SIG-M5 treated with dmso at 0.1 percent for 504 hours (cell line): Measurements from ENCODE around the gene COL21A1.
"Not testable (repeated sequence)": the region's sequence is repeated elsewhere in the genome, so short reads cannot be mapped to it uniquely, and the experiment has no call there.

Source experiments
- DNase-seq: peaks from one replicate; lab custom pipeline; 2025; ENCODE audit not compliant: unreplicated experiment; lab: John Stamatoyannopoulos, UW

Gene COL21A1

DNA sequence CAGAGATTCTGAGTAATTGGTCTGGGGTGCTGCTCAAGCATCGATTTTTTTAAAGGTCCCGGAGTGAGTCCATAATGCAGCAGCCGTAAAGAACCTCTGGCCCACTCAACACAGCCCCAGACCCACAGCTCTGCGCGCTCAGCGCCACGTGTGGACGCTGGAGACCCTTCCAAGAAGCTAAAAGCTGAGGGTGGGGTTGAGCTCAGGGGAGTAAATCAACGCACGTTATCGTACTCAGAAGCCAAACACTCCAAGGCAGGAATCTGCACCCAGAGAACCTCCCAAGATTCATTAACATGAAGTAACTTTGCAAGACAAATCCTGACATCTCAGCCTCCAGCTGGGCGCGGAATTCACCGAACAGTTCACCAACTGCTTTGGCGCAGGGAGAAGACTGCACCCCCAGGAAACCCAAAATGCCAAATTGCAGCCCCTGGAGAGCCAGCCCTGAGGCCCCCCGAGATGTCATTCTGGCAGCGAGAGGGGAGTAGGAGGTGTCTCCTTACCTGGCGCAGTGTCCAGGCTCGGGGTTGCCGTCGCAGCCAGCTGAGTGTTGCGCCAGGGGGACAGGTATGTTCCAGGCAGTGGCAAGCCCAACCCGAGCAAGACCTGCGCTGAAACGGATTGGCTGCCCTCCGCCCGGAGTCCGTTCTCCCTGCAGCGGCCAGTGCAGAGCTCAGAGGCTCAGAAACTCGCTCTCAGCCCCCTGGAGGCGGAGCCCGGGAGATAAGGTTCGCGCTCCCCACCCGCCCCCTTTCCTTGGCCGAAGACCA is at the start of gene COL21A1:
Gene COL21A1 (minus strand): TSS at position 700 of the 773 bp plus-strand sequence. CDS start 64,962 bp downstream, outside the sequence.
- no peak for DNase-seq

- no peak for DNase-seq
Observed at GRCh38 chr6:56293781-56294180, 46.4 kb upstream of the COL21A1 start.

DNA sequence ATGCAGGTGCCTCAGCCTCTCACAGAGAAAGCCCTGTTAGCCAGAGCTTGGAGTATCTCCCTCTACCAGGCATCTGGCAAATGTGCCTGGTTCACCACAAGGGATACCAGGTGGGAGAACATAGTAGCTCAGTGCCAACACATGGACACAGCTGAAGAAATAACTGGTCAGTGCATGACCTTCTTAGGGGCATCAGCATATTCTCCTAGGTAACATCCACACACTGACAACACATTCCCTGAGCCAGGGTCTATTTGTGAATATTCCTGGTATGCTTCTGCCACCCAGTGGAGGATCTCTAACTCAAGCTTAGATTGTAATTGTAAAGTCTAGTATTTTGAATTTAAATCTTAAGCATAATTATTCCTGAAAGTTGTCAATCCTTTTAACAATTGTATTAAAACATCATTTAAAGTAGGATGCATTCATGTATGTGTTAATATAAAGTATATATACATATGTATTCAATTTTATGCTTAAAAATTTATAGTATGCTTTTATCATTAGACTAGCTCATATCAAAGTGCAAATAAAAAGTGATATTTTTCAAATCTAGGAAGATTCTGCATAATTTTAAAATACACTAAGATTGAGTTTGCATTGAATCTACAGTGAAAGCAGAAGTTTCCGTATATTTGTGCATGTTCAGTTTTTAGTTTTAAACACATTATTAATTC is 45.3 kb upstream of the COL21A1 start:
- peak; percentile 28 for DNase-seq

- DNase-seq: no peak
Observed at GRCh38 chr6:56291302-56291917, 44.0 kb upstream of the COL21A1 start.

DNA sequence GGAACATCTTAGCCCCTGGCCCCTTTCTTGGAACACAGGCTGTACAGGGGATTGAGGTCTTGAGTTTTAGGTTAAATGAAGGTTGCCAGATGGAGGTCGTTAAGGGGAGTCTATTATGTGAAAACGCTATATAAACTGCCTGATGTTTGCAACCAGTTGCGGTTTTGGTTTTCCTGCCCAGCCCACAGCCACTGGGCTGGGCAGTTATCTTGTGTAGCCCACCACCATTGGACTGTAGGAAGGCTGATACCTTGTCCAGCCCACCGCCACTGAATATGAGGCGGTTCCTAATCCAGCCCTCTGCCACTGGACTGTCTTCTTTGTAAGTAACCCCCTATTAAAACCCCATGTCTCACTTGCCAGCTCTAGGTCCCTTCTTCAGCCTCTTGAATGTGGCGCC is 42.3 kb upstream of the COL21A1 start:
- DNase-seq: no peak

DNA sequence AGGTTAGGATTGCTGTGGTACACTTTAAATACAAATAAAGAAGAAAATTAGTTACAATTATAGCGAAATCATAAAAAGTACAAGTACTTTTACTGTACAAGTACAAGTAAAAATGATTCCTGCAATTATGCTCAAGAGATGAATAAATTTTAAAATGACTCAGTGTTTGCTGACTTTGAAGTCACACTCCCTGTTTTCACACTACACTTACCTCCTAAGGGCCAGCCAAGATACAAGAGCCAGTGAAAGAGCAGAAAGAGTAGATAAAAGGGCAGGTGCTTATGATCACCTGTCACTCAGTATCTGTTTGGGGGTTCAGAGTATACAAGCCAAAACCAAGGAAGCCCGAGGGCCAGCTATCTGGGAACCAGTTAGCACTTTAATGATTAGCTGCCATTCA is 41.0 kb upstream of the COL21A1 start:
- DNase-seq: no peak

DNA sequence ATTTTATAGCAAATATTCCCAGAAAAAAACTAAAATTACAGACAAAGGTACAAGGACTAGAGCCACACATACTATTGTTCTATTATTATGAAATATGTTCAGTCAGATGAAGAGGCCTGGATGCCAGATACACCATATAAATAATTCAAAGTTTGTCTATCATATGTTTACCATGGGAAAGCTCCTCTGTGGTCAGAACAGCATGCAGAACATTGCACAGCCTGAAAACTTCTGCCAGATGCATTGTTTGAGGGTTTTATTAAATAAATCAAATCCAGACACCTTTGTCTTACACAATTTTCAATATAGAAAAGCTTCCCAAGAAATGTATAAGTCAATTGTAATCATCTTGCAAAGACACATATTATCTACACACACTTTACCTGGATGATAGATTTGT is 35.0 kb upstream of the COL21A1 start:
- DNase-seq: no peak

- no peak for DNase-seq
Observed at GRCh38 chr6:56280126-56280525, 32.7 kb upstream of the COL21A1 start.

DNA sequence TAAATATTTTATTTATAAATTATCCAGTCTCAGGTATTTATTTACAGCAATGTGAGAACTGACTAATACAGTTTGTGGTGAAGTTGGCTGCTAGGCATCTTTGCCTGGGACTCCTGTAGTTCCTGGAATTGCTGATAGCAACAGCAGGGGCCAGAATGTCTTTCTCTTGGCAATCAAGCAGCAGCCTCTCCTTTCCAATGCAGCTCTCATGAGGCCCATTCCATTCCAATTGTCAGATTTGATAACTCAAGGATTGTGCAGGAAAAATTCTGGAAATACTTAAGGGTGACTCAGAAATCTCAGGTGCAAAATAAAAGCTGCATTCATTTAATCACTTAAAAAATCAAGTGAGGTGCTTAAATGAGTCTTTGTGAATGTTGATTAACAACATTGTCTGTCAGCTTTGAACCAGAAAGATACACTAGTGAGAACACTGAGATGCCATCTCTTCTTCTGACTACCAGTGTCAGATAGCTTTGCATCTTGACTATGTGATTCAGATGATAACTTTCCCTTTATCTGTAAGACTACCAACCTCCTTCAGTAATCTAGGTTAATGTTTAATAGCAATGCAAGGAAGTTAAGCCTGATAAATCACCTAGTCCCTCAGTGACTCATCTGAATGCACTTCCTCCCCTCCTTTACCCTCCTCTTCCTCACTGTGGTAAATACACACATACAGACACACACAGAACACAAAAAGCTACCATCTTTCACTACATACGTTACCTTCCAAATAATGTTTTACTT is 32.1 kb upstream of the COL21A1 start:
- no peak for DNase-seq

DNA sequence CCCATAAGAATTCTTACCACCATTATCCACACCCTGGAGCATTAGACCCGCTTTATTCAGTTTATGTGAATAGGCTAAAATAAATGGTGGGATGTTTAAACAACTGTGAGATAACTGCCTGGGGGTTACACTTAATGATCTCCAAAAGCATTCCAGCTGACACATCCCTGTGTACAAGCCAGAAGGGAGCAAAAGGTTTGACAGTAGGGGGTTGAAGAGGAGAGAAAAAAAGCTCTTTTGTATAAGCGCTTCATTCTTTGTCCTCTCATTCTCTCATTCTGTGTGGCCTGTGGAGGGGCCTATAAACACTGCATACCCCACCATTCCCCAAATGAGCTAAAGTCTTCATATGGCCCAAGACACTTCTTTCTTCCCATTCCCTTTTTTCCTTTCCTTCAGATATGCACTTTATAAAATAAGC is 30.8 kb upstream of the COL21A1 start:
- DNase-seq: no peak

DNA sequence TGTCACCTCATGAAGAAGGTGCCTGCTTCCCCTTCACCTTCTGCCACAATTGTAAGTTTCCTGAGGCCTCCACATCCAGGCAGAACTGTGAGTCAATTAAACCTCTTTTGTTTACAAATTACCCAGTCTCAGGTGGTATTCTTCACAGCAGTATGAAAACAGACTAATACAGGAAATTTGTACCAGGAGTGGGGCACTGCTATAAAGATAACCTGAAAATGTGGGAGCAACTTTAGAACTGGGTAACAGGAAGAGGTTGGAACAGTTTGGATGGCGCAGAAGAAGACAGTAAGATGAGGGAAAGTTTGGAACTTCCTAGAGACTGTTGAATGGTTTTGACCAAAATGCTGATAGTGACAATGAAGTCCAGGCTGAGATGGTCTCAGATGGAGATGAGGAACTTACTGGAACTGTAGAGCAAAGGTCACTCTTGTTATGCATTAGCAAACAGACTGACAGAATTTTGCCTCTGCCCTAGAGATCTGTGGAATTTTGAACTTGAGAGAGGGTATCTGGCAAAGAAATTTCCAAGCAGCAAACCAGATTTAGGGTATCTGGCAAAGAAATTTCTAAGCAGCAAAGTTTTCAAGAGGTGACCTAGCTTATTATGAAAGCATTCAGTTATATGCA is 23.5 kb upstream of the COL21A1 start:
- DNase-seq: no peak

DNA sequence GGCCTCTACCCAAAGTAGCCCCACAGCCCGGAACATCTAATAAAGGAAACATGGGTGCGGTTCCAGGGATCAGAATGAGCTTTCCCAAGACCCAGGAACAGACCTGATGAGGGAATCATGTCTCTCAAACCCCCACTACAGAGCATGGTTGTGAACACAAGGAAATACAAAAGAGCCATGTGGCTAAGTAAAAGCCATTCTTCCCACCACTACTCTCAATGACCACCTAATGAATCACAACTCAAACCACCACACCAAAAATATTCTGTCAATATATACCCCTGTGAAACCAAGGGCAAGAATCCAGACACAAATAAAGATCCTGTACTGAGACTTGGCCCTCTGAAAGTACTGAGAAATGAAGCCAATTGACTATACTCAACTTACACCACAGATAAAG is 20.9 kb upstream of the COL21A1 start:
- no peak for DNase-seq

DNA sequence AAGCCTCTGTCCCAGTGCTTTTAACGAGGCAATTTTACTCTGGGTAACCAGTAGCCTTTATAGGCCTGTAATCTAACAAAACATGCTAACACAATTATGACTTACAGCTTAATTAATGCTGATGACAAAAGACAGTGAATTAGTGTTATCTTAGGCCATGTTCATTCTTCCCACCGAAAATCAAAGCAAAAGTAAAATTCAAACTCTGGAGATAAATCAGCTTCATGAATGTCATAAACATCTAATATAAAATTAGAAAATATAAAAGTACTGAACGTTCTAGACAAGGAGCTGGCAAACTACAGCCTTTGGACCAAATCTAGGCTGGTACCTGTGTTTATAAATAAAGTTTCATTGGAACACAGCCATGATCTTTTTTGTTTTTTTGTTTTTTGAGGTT is 18.6 kb upstream of the COL21A1 start:
- DNase-seq: no peak

DNA sequence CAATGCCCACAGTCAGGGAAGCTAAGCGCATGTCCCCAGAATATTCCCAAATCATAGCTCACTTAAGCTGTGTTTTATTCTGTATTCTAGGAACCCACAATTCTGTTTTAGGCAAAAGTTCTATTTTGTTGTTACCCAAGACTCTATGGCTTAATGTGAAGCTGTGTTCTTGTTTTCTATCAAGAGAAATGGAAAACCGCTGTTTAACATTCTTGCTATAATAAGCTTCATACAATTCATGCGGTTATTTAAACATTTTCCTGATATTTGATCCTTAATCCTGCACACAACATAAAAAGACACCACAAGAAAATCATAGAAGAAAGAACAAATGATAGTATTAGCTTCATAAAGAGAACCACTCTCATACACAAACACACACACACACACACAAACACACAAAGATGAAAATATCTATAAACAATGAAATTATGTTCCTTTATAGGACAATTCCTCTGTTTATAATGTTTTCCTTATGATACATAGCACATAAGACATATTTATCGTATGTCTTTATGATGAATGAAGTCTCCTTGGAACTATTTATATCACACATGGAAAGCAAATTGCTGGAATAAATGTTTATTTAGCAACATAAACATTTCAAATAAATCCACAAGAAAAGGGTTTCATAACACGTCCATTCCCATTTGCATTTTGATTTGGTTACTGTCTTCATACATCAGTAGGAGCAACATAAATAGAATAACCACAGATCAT is 16.4 kb upstream of the COL21A1 start:
- DNase-seq: no peak

DNA sequence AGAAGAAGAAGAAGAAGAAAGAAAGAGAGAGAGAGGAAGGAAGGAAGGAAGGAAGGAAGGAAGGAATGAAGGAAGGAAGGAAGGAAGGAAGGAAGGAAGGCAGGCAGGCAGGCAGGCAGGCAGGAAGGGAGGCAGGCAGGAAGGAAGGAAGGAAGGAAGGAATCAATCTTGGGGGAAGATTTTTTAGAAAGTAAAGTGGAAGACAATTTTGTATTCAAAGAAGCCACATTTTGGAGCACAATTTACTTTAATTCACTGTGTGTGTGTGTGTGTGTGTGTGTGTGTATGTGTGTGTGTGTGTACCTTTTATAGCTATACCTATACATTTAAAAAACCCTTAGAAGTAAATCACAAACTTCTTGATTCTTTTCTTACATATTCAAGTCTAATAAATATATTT is 13.2 kb upstream of the COL21A1 start:
- not testable (repeated sequence) for DNase-seq

DNA sequence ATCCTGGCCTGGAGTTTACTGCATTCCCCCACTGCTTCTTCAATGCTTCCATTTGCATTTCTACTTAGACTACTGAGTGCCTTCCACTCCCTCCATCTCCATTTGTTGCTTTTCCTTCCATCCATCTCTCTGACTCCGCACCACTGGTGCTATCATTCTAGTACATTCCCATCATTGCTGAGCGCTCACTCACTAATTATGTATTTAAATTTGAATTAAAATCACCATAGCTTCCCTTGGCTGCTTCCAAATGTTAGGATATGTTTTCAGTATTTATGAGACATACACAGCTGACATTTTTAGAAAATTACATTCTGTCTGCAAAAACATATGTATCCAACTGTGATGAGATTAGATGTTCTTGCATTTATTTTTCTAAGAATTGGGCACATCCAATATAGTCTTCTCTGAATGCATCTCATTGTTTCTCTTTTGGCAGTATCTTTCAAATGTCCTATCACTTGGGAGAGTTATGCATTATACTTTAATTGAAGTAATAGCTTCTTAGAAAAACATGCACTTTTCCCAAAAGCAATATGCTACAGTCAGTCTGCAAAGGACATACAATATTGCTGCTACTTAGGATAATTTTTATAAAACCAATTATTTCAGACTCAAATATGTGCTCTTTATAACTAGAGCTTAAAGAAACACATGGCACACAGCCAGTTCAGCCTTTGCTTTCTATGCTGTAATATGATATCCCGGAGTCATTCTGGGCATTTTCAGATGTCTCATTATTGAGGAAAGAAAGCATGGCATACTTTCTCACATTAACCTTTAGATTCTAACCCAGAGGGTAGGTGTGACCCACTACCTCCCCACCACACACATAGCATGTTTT is 12.1 kb upstream of the COL21A1 start:
- no peak for DNase-seq

DNA sequence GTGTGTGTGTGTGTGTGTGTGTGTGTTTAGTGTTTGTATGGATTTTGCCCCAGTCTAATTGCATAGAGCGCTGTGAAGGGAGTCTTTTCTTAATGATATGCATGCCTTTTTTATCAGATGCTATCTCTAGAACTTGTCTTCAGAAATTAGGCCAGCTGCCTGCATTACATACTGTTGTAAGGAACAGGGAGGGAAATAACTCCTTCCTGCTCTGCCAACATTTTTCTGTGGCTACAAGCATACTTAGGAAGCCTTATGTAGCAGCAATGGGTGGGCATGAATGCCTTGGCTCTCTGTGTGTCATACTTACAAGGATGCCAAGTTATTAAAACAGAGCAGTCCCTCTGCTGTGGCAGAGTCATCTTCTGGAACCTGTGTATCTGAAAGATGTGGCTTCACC is 8.0 kb upstream of the COL21A1 start:
- DNase-seq: no peak

DNA sequence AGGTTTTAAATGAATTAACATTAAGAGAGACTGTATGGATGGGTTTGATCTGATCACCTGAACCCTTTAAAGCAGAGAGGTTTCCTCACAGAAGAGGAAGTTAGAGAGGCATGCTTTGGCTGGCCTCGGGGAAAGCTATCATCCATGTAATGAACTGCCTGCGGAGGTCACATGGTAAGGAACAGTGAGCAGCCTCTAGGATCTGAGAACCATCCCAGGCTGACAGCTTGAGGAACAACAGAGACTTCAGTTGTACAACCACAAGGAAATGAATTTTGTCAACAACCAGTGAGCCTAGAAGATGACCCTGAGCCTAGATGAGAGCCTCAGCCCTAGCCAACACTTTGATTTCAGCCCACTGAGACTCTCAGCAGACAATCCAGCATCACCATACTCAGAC is 2.9 kb upstream of the COL21A1 start:
- no peak for DNase-seq

DNA sequence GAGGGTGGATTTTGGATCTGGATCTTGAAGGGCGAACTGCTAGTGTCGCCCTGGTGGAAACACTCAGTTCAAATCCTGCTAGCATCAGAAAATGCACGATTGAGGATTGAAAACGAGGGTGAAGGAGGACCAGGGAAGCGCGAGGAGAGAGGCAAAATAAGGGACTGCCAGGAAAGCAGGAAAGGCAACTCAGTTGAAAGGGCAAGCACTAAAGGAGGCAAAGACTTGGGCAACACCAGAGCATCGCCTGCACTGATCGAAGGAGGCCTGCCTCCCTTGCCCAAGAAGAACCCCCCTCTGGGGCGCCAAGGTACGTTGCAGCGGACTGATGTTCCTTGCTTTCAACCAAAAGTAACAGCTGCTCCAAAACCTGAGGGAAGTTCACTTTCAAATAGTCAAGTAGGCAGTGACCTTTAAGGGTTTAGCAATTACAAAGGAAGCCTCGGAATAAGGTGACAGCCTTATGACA is 308 bp upstream of the COL21A1 start:
- DNase-seq: no peak
